GM15510 (cell line): ENCODE data around the gene OCSTAMP.

Source experiments
- POLR2A ChIP-seq: IDR thresholded peaks from 3 replicates; pipeline ENCODE4 v1.6.1; 2011; ENCODE audit warnings: borderline replicate concordance; ENCODE audit not compliant: insufficient read length; ENCODE audit errors: extremely low read depth

OCSTAMP gene

DNA sequence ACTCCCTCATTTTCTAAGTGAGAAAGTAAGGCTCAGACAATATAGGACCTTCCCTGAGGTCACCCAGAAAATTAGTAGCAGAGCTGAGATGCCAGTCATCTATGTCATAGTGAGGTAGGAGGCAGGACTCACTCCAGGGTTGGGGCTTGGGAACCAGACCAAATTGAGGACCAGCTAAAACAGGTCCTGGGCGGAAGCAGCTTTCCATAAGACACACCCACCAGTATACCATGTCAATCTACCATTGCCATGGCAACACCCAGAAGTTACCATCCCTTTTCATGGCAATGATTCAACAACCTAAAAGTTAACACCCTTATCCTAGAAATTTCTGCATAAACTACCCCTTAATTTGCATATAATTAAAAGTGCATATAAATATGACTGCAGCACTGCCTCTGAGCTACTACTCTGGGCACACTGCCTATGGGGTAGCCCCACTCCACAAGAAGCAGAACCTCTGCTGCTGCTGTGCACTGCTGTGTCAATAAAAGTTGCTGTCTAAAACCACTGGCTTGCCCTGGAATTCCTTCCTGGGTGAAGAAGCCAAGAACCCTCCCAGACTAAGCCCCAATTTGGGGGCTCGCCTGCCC, 30.3 kb upstream of the OCSTAMP start:
- no peak for TF ChIP-seq POLR2A

GRCh38 chr20:46578745-46579144, 28.3 kb upstream of the OCSTAMP start:
- TF ChIP-seq POLR2A = no peak

DNA sequence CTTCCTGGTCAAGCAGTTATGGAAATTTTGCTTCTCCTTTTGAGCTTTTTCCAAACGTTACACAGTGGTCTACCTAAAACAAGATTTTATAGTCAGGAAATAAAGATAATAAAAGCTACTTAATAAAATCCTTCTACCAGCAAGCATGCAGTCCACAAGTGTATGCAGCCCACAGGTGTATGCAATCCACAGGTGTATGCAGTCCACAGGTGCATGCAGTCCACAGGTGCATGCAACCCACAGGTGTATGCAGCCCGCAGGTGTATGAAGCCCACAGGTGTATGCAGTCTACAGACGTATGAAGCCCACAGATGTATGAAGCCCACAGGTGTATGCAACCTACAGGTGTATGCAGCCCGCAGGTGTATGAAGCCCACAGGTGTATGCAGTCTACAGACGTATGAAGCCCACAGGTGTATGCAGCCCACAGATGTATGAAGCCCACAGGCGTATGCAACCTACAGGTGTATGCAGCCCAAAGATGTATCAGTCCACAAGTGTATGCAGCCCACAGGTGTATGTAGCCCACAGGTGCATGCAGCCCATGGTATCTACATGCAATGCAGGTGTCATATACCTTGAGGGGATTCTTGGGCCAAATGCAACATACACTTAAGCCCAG, 26.4 kb upstream of the OCSTAMP start:
- TF ChIP-seq POLR2A = no peak

- TF ChIP-seq POLR2A = no peak
Observed at GRCh38 chr20:46575937-46576461, 25.5 kb upstream of the OCSTAMP start.

DNA sequence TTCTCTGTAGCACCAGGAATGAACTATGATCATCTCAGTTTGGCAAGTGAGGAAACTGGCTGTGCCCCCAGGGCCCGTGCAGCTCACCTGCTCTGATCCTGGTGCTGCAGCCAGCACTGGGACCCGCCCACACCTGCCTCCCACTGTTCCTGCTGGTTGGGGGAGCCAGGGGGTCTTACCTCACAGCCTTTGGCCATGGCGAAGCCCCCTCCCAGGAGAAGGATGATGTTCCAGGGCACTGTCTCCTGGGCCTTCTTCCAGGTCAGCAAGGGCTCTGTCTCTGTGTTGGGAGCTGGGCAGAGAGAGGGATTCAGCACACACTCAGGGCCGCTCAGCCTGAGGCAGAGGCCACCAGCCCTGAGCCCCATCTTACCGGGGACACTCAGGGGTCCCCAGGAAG, 24.9 kb upstream of the OCSTAMP start:
- TF ChIP-seq POLR2A = no peak

DNA sequence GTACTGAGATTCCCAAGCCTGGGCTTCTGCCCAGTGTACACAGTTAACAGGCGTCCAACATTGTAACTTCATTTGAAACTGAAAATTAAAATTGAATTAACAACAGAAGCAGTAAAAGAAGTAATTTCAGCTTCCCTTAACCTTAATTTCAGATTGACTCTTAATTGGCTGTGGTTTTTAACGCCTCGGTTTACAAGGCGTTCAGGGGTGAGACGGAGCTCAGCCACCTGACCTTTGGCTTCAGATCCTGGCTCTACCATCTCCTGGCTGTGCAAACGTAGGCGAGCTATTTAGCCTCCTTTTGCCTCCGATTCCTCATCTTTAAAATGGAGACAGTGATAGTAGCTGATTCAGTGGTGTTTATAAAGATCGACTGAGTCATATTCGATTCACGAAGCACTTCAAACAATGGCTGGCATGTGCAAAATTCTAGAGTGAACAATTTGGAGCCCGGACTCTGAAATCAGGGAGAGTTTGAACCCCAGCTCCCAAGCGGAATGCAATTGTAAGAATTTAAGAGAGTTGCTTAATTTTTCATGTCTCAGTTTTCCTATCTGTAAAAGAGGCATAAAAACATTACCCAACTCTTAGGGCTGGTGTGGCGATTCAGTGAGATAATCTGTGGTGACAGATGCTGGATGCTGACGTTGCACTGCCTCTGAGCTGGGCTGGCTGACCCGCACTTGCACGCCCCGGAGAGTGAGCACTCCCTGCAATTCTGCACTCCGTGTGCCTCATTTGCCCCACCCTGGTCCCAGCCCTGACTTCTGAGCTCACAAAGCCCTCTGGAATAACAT, 23.5 kb upstream of the OCSTAMP start:
- TF ChIP-seq POLR2A = no peak

- no peak for TF ChIP-seq POLR2A
Observed at GRCh38 chr20:46573234-46573633, 22.8 kb upstream of the OCSTAMP start.

- TF ChIP-seq POLR2A = no peak
Observed at GRCh38 chr20:46572790-46573189, 22.3 kb upstream of the OCSTAMP start.

DNA sequence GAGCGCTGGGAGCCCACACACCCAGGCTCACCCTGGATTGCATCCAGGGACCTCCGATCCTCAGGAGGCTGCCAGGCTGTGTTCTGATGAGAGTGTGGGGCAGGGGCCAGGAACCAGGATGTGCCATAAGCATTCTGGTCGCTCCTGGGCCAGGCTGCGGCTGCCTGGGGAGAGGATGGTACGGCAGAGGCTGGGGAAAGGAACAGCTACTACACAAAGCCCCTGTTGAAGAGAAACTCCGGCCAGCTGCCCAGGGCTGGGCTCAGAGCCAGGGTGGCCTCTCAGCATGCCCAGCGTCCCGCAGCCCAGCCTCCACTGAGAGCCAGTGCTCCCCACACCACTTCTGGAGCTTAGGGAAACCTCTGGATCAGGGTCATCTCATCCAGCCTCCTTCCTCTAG, 21.7 kb upstream of the OCSTAMP start:
- no peak for TF ChIP-seq POLR2A

GRCh38 chr20:46571418-46571817, 21.0 kb upstream of the OCSTAMP start:
- TF ChIP-seq POLR2A = no peak

DNA sequence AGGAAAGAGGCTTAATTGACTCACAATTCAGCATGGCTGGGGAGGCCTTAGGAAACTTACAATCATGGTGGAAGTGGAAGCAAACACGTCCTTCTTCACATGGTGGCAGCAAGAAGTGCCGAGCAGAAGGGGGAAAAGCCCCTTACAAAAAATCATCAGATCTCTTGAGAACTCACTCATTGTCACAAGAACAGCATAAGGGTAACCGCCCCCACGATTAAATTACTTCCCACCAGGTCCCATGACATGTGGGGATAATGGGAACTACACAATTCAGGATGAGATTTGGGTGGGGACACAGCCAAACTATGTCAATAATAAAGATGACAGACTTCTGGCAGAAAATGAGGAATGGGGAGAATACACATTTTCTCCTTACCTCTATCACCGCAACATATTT, 20.5 kb upstream of the OCSTAMP start:
- no peak for TF ChIP-seq POLR2A

DNA sequence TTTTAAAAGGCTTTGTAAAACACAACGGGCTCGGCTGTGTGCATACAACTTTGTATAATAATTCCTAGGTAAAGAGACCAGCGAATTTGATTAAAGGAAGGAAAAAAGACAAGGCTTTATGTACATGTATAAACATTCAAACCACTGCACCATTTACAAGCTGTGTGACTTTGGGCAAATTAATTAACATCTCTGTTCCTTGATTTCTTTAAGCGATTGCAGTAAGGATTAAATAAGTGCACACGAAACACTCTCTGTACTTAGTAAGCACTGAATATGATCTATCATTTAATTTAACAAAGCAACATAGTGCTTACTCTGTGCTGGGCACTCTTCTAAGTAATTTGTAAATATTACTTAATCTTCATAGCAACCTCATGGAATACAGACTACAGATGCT, 19.5 kb upstream of the OCSTAMP start:
- no peak for TF ChIP-seq POLR2A

DNA sequence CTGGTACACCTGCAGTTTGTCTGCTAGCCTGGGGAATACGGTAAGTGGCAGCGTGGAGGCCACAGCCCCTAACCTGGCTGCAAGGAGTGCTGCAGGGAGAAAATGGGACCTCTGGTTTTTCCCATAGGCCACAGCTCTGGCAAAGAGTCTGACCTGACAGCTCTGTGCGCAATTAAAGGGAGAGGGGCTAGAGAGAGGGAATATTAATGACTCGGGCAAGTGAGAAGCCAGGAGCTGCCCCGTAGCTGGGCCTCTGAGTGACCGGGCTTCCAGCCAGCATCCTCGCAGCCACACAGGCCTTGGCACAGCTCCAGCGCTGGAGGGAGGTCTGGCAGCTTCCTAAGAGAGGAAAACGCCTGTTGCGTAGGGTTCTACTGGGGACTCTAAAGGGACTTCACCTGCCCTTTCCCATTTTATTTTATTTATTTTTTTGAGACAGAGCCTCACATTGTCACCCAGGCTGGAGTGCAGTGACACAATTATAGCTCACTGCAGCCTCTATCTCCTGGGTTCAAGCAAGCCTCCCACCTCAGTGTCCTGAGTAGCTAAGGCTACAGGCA, 18.2 kb upstream of the OCSTAMP start:
- TF ChIP-seq POLR2A = no peak

DNA sequence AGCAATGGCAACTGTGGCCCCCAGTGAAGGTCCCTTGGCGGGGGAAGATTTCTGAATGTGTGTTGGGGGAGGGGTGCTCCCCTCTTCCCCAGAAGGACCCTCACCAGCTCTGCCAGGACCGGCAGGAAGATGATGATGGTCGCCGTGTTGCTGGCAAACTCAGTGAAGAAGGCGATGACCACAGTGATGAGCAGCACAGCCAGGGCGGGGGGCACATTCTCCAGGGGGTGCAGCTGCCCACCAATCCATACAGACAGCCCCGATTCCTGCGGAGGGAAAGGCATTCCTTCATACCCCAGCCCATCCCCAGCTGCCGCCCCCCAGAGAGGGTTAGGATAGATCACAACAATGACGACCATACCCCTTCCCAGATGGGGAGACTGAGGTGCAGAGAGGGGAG, 15.7 kb upstream of the OCSTAMP start:
- no peak for TF ChIP-seq POLR2A

- no peak for TF ChIP-seq POLR2A
Observed at GRCh38 chr20:46564241-46564957, 13.9 kb upstream of the OCSTAMP start.
